Neural cell (in vitro differentiated cells): ENCODE measurements around the gene TOR1AIP2.

Experiments used
- EP300 ChIP-seq: fragments of 450-650 bp; conservative IDR thresholded peaks from 2 replicates; pipeline ENCODE4 v1.6.1; 2014; ENCODE audit warnings: antibody characterized with exemption, mild to moderate bottlenecking, moderate library complexity; ENCODE audit not compliant: poor library complexity, severe bottlenecking
- MXI1 ChIP-seq: fragments of 450-650 bp; conservative IDR thresholded peaks from 2 replicates; pipeline ENCODE4 v1.6.1; 2014; ENCODE audit warnings: antibody characterized with exemption, mild to moderate bottlenecking; ENCODE audit not compliant: poor library complexity, severe bottlenecking
- POLR2AphosphoS5 ChIP-seq: IDR thresholded peaks from 2 replicates; pipeline ENCODE4 v1.6.1; 2012
- RAD21 ChIP-seq: fragments of 450-650 bp; conservative IDR thresholded peaks from 2 replicates; pipeline ENCODE4 v1.6.1; 2014; ENCODE audit warnings: antibody characterized with exemption, mild to moderate bottlenecking, moderate library complexity
- SMC3 ChIP-seq: fragments of 450-650 bp; conservative IDR thresholded peaks from 2 replicates; pipeline ENCODE4 v1.6.1; 2014; ENCODE audit warnings: antibody characterized with exemption, mild to moderate bottlenecking, moderate library complexity; ENCODE audit not compliant: poor library complexity
- TF ChIP-seq, protein P1 (sequence below): fragments of 450-650 bp; IDR thresholded peaks from 2 replicates; pipeline ENCODE4 v1.5.1; 2014; ENCODE audit warnings: antibody characterized with exemption, mild to moderate bottlenecking, moderate library complexity; ENCODE audit not compliant: poor library complexity, severe bottlenecking
- TF ChIP-seq, protein P2 (sequence below): IDR thresholded peaks from 2 replicates; pipeline ENCODE4 v1.6.1; 2012; ENCODE audit warnings: borderline replicate concordance

DNA sequence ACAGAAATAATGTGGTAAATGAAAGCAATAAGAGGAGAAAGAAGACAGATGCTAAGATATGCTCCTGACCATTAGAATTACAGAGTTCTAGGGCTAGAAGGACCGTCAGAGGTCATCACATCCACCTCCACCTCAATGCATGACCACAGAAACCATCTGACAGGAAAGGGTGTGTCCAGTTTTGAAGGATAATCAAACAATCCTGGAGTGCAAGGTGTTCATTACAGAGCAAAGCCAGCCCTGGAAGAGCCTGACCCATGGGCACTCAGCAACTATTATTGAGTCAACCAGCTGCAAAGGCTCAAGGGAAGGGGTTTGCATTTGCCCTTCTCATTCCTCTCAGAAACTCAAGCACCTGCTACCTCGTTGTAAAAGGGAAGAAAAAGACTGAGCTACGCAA, 46.4 kb downstream of the TOR1AIP2 start:
- TF ChIP-seq, protein P1, sequence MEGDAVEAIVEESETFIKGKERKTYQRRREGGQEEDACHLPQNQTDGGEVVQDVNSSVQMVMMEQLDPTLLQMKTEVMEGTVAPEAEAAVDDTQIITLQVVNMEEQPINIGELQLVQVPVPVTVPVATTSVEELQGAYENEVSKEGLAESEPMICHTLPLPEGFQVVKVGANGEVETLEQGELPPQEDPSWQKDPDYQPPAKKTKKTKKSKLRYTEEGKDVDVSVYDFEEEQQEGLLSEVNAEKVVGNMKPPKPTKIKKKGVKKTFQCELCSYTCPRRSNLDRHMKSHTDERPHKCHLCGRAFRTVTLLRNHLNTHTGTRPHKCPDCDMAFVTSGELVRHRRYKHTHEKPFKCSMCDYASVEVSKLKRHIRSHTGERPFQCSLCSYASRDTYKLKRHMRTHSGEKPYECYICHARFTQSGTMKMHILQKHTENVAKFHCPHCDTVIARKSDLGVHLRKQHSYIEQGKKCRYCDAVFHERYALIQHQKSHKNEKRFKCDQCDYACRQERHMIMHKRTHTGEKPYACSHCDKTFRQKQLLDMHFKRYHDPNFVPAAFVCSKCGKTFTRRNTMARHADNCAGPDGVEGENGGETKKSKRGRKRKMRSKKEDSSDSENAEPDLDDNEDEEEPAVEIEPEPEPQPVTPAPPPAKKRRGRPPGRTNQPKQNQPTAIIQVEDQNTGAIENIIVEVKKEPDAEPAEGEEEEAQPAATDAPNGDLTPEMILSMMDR = no peak
- TF ChIP-seq RAD21 = no peak
- no peak for TF ChIP-seq MXI1
- TF ChIP-seq, protein P2, sequence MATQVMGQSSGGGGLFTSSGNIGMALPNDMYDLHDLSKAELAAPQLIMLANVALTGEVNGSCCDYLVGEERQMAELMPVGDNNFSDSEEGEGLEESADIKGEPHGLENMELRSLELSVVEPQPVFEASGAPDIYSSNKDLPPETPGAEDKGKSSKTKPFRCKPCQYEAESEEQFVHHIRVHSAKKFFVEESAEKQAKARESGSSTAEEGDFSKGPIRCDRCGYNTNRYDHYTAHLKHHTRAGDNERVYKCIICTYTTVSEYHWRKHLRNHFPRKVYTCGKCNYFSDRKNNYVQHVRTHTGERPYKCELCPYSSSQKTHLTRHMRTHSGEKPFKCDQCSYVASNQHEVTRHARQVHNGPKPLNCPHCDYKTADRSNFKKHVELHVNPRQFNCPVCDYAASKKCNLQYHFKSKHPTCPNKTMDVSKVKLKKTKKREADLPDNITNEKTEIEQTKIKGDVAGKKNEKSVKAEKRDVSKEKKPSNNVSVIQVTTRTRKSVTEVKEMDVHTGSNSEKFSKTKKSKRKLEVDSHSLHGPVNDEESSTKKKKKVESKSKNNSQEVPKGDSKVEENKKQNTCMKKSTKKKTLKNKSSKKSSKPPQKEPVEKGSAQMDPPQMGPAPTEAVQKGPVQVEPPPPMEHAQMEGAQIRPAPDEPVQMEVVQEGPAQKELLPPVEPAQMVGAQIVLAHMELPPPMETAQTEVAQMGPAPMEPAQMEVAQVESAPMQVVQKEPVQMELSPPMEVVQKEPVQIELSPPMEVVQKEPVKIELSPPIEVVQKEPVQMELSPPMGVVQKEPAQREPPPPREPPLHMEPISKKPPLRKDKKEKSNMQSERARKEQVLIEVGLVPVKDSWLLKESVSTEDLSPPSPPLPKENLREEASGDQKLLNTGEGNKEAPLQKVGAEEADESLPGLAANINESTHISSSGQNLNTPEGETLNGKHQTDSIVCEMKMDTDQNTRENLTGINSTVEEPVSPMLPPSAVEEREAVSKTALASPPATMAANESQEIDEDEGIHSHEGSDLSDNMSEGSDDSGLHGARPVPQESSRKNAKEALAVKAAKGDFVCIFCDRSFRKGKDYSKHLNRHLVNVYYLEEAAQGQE = no peak
- TF ChIP-seq SMC3 = no peak
- TF ChIP-seq POLR2AphosphoS5 = no peak
- no peak for TF ChIP-seq EP300
